ENCODE measurements around the gene KANSL1. TPM values are rescaled to one million over a fixed set of nuclear protein-coding genes. Genes with fewer than 3 reads are reported as not detected.

Gene KANSL1
- total and polyA plus RNA-seq, 10 of the 15 experiments (the other 5 are each of a cell fraction or from before 2014, with no cell fraction given): 4.7 to 60.6 (median 28.0) TPM

DNA sequence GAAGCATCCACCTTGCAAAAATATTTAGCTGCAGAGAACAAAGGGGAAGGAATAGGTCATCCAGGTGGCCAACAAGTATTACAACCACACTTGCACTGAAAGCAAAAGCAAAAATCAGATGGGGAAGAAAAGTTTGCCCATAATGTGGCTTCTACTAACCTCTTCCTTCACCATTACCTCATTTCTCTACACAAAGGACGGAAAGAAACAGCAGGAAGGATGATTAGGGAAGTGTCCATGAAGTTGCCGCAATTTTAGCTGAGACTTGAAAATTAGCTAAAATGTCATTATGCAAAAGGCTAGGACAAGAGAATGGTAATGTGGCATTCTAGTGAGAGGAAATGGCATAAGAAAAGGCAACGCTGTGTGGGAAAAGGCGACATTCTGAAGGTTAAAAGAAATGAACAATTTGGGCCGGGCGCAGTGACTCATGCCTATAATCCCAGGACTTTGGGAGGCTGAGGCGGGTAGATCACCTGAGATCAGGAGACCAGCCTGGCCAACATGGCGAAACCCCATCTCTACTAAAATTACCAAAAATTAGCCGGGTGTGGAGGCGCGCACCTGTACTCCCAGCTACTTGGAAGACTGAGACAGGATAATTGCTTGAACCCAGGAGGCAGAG, 13.7 kb downstream of the KANSL1 start (continued):
- TF ChIP-seq EZH2 (IDR thresholded peaks at IDR 0.05; ENCODE audit: borderline replicate concordance, control insufficient read depth, low read depth, low read length) (no peak), RAD51 (IDR thresholded peaks at IDR 0.05) (no peak; the same call in 1 of the 2 replicates), PAX5 (IDR thresholded peaks at IDR 0.05; ENCODE audit: borderline replicate concordance, low read depth, low read length) (no peak), JUND (IDR thresholded peaks at IDR 0.05; ENCODE audit: low read depth, low read length) (no peak), RCOR1 (conservative IDR thresholded peaks at IDR 0.05; ENCODE audit: low read depth, low read length) (0 out of 2 replicates have a peak, but pooled peaks have one; percentile 60), NR2F1 (conservative IDR thresholded peaks at IDR 0.05) (peak; percentile 36; the same call in 1 of the 2 replicates), NRF1 (conservative IDR thresholded peaks at IDR 0.05; ENCODE audit: low read depth, low read length) (no peak), FOXM1 (IDR thresholded peaks at IDR 0.05; ENCODE audit: low read depth, low read length) (peak; percentile 35; the same call in 1 of the 2 replicates), NFIC (IDR thresholded peaks at IDR 0.05; ENCODE audit: low read depth, low read length) (peak; percentile 83), BRCA1 (IDR thresholded peaks at IDR 0.05; ENCODE audit: low read depth, low read length) (no peak), ZSCAN29 (IDR thresholded peaks at IDR 0.05) (no peak), CHD2 (IDR thresholded peaks at IDR 0.05; ENCODE audit: borderline replicate concordance, low read depth, low read length) (no peak), WRNIP1 (IDR thresholded peaks at IDR 0.05; ENCODE audit: borderline replicate concordance, low read depth, low read length) (no peak), TBL1XR1 (IDR thresholded peaks at IDR 0.05; ENCODE audit: low read depth, low read length) (no peak), TCF3 (IDR thresholded peaks at IDR 0.05; ENCODE audit: borderline replicate concordance, insufficient read depth, low read depth, low read length) (0 out of 2 replicates have a peak, but pooled peaks have one; percentile 53)
- TF ChIP-seq, protein P1, sequence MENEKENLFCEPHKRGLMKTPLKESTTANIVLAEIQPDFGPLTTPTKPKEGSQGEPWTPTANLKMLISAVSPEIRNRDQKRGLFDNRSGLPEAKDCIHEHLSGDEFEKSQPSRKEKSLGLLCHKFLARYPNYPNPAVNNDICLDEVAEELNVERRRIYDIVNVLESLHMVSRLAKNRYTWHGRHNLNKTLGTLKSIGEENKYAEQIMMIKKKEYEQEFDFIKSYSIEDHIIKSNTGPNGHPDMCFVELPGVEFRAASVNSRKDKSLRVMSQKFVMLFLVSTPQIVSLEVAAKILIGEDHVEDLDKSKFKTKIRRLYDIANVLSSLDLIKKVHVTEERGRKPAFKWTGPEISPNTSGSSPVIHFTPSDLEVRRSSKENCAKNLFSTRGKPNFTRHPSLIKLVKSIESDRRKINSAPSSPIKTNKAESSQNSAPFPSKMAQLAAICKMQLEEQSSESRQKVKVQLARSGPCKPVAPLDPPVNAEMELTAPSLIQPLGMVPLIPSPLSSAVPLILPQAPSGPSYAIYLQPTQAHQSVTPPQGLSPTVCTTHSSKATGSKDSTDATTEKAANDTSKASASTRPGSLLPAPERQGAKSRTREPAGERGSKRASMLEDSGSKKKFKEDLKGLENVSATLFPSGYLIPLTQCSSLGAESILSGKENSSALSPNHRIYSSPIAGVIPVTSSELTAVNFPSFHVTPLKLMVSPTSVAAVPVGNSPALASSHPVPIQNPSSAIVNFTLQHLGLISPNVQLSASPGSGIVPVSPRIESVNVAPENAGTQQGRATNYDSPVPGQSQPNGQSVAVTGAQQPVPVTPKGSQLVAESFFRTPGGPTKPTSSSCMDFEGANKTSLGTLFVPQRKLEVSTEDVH (IDR thresholded peaks at IDR 0.05; ENCODE audit: low read depth, partially characterized antibody): no peak
- TF ChIP-seq, protein P2, sequence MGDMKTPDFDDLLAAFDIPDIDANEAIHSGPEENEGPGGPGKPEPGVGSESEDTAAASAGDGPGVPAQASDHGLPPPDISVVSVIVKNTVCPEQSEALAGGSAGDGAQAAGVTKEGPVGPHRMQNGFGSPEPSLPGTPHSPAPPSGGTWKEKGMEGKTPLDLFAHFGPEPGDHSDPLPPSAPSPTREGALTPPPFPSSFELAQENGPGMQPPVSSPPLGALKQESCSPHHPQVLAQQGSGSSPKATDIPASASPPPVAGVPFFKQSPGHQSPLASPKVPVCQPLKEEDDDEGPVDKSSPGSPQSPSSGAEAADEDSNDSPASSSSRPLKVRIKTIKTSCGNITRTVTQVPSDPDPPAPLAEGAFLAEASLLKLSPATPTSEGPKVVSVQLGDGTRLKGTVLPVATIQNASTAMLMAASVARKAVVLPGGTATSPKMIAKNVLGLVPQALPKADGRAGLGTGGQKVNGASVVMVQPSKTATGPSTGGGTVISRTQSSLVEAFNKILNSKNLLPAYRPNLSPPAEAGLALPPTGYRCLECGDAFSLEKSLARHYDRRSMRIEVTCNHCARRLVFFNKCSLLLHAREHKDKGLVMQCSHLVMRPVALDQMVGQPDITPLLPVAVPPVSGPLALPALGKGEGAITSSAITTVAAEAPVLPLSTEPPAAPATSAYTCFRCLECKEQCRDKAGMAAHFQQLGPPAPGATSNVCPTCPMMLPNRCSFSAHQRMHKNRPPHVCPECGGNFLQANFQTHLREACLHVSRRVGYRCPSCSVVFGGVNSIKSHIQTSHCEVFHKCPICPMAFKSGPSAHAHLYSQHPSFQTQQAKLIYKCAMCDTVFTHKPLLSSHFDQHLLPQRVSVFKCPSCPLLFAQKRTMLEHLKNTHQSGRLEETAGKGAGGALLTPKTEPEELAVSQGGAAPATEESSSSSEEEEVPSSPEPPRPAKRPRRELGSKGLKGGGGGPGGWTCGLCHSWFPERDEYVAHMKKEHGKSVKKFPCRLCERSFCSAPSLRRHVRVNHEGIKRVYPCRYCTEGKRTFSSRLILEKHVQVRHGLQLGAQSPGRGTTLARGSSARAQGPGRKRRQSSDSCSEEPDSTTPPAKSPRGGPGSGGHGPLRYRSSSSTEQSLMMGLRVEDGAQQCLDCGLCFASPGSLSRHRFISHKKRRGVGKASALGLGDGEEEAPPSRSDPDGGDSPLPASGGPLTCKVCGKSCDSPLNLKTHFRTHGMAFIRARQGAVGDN (IDR thresholded peaks at IDR 0.05): no peak
- TF ChIP-seq, protein P3, sequence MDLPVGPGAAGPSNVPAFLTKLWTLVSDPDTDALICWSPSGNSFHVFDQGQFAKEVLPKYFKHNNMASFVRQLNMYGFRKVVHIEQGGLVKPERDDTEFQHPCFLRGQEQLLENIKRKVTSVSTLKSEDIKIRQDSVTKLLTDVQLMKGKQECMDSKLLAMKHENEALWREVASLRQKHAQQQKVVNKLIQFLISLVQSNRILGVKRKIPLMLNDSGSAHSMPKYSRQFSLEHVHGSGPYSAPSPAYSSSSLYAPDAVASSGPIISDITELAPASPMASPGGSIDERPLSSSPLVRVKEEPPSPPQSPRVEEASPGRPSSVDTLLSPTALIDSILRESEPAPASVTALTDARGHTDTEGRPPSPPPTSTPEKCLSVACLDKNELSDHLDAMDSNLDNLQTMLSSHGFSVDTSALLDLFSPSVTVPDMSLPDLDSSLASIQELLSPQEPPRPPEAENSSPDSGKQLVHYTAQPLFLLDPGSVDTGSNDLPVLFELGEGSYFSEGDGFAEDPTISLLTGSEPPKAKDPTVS (IDR thresholded peaks at IDR 0.05; ENCODE audit: low read depth, low read length): no peak
- TF ChIP-seq, protein P4, sequence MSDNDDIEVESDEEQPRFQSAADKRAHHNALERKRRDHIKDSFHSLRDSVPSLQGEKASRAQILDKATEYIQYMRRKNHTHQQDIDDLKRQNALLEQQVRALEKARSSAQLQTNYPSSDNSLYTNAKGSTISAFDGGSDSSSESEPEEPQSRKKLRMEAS (IDR thresholded peaks at IDR 0.05; ENCODE audit: low read depth, low read length): no peak
- TF ChIP-seq, protein P5, sequence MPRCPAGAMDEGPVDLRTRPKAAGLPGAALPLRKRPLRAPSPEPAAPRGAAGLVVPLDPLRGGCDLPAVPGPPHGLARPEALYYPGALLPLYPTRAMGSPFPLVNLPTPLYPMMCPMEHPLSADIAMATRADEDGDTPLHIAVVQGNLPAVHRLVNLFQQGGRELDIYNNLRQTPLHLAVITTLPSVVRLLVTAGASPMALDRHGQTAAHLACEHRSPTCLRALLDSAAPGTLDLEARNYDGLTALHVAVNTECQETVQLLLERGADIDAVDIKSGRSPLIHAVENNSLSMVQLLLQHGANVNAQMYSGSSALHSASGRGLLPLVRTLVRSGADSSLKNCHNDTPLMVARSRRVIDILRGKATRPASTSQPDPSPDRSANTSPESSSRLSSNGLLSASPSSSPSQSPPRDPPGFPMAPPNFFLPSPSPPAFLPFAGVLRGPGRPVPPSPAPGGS (IDR thresholded peaks at IDR 0.05; ENCODE audit: borderline replicate concordance, insufficient read depth, low read depth, low read length, poor library complexity, severe bottlenecking): no peak
